ENCODE measurements around the gene ALDH1A3.

The ALDH1A3 gene

DNA sequence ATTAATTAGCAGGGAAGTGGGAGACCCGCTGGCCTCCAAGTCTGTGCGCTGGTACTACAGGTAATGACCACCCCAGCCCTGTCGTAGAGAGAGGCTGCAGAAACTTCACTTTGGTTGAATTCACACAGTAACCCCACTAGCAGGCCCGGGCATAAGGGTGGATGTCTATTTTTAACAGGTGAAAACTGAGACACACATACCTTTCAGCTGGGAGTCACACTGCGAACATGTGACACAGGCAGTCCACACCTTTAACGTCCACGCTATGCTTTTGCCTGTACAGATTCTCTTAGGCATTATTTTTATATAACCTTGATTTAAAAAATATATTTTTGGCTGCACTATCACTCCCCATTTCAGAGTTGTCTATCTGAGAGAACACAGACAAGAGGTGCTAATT, 43.4 kb downstream of the ALDH1A3 start:
- DNase-seq (ENCODE audit: low spot score), result no peak
- in situ Hi-C loops (cut with MboI; ENCODE audit: low pct_unique_long_range_greater_than_20kb, low sequenced_read_pairs, unreplicated experiment), result loop anchor here (25.0 kb wide), 2 partner anchors 286 to 339 kb away; partner anchors contain the start of gene CHSY1
- TF ChIP-seq, protein P1, sequence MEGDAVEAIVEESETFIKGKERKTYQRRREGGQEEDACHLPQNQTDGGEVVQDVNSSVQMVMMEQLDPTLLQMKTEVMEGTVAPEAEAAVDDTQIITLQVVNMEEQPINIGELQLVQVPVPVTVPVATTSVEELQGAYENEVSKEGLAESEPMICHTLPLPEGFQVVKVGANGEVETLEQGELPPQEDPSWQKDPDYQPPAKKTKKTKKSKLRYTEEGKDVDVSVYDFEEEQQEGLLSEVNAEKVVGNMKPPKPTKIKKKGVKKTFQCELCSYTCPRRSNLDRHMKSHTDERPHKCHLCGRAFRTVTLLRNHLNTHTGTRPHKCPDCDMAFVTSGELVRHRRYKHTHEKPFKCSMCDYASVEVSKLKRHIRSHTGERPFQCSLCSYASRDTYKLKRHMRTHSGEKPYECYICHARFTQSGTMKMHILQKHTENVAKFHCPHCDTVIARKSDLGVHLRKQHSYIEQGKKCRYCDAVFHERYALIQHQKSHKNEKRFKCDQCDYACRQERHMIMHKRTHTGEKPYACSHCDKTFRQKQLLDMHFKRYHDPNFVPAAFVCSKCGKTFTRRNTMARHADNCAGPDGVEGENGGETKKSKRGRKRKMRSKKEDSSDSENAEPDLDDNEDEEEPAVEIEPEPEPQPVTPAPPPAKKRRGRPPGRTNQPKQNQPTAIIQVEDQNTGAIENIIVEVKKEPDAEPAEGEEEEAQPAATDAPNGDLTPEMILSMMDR (IDR thresholded peaks at IDR 0.05; ENCODE audit: extremely low read depth, insufficient read depth, missing control alignments), result no peak

DNA sequence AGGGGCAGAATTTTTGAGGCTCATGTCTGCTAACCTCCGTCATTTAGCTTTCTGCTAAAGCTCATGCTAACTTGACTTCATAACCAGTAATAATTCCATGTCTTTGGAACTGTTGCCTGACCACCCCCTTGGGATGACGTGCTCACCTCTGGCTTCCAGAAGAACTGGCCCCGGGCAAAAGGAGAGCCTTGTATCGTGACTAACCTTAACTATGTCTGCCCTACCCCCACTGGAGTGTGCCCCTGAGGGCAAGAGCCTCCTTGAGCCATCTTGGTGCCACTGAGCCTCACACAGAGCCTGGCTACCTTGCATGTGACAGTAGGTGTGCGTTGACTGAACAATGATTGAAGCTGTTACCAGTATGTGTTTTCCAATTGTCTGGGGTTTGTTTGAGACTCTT, 44.3 kb downstream of the ALDH1A3 start:
- DNase-seq (ENCODE audit: low spot score), result no peak
- TF ChIP-seq, protein P1 (IDR thresholded peaks at IDR 0.05; ENCODE audit: extremely low read depth, insufficient read depth, missing control alignments), result no peak
- in situ Hi-C loops (cut with MboI; ENCODE audit: low pct_unique_long_range_greater_than_20kb, low sequenced_read_pairs, unreplicated experiment), result loop anchor here (25.0 kb wide), 2 partner anchors 287 to 338 kb away; partner anchors contain the start of gene CHSY1

DNA sequence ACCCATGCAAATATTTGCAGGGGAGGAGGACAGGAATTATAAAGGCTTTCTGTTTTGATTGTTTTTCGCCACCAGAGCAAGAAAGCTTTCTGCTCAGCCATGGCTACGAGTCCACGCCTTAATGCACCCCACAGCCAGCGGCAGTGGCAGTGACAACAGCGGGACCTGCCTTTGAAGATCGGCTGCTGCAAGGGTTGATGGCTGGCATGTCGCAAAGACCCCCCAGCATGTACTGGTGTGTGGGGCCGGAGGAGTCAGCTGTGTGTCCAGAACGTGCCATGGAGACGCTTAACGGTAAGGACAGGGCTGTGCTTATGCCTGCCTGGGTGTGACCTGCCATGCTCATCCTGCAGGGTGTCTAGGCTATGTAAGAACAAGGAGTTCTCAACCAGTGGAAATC, 44.8 kb downstream of the ALDH1A3 start:
- TF ChIP-seq, protein P1 (IDR thresholded peaks at IDR 0.05; ENCODE audit: extremely low read depth, insufficient read depth, missing control alignments), result no peak
- in situ Hi-C loops (cut with MboI; ENCODE audit: low pct_unique_long_range_greater_than_20kb, low sequenced_read_pairs, unreplicated experiment), result loop anchor here (25.0 kb wide), 2 partner anchors 287 to 338 kb away; partner anchors contain the start of gene CHSY1
- no peak for DNase-seq (ENCODE audit: low spot score)

DNA sequence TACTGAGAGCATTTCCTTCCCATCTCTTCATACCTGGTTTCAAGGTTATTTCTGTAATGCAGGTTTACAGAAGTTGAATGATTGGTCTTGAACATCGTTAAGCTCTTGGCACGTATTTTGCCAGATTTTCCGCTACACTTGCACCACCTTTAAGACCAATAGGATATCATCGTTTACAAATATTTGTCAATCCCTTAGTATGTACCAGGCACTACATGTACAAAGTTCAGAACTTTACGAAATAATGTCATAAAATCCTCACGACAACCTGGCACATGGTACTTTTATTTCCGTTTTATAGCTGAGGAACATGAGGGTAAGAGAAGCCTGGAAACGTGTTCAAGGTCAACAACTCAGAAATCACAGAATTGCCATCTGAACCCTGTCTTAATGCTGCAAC, 45.8 kb downstream of the ALDH1A3 start:
- TF ChIP-seq, protein P1 (IDR thresholded peaks at IDR 0.05; ENCODE audit: extremely low read depth, insufficient read depth, missing control alignments), result no peak

DNA sequence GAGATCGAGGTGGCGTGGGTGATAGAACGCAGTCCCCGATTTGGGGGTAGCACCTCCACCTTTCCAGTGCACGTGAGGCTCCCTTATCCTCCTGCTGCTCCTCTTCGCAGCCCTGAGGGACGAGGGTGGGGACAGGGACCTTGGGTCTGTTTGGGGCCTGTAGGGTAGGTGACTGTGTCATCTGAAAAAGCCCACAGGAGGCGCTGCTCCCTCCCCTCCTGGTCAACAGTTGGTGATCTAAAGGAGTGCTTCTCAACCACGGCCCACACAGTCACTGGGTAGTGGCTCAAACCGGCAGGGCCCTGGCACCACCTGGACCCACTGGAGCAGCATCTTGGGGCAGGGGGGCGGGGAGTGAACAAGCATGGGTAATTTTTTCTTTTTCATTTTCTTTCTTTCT, 46.6 kb downstream of the ALDH1A3 start:
- in situ Hi-C loops (cut with MboI; ENCODE audit: low pct_unique_long_range_greater_than_20kb, low sequenced_read_pairs, unreplicated experiment), result no loop called here
- no peak for DNase-seq (ENCODE audit: low spot score)
- TF ChIP-seq, protein P1 (IDR thresholded peaks at IDR 0.05; ENCODE audit: extremely low read depth, insufficient read depth, missing control alignments), result peak; percentile 48

More for the DNA sequence above, 45.8 kb downstream of the ALDH1A3 start:
- in situ Hi-C loops (cut with MboI; ENCODE audit: low pct_unique_long_range_greater_than_20kb, low sequenced_read_pairs, unreplicated experiment), result no loop called here
- no peak for DNase-seq (ENCODE audit: low spot score)

DNA sequence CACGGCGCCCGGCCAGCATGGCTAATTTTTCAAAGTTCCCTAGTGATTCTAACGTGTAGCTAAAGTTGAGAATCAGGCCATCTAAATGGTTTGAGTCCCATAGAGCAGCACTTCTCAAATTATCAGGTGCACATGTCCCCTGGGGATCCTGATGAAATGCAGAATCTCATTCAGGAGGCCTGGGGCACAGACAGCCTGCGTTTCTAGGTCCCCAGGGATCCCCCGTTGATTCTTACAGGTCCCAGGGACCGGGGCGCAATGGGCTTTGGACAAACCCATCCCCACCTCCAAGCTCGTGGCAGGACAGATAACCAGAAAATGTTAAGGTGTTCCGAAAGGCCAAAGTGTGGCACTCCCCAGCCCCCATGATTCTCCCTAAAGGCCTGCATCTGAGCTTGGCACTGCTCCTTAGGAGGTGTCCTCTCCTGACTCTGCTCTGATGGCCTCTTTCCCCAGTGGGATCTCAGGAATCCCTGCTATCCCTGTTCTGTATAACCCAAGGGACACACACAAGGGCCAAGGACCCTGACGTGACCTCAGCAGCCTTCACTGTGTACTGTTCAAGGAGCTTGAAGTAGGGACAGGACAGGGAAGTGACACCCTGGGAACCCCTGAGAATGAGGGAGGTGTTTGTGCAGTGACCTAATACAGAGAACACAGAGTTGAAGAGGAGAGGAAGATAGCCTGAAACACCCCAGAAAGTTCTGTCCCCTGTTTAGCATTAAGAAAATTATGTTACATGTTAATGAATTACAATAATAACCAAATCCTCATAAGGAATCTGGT, 47.5 kb downstream of the ALDH1A3 start:
- DNase-seq (ENCODE audit: low spot score), result no peak
- TF ChIP-seq, protein P1 (IDR thresholded peaks at IDR 0.05; ENCODE audit: extremely low read depth, insufficient read depth, missing control alignments), result no peak
- in situ Hi-C loops (cut with MboI; ENCODE audit: low pct_unique_long_range_greater_than_20kb, low sequenced_read_pairs, unreplicated experiment), result no loop called here
